Retina (tissue), 1 donor: ENCODE measurements around the gene TRDN.
A peak's percentile ranks its signal among the peaks of the same experiment; 100 is the strongest.
"Not testable (repeated sequence)": the region's sequence is repeated elsewhere in the genome, so short reads cannot be mapped to it uniquely, and the experiment has no call there.

ENCODE experiments used
- DNase-seq: peaks from one replicate; pipeline ENCODE4 v3.0.0-alpha.2; 2016

TRDN gene

DNA sequence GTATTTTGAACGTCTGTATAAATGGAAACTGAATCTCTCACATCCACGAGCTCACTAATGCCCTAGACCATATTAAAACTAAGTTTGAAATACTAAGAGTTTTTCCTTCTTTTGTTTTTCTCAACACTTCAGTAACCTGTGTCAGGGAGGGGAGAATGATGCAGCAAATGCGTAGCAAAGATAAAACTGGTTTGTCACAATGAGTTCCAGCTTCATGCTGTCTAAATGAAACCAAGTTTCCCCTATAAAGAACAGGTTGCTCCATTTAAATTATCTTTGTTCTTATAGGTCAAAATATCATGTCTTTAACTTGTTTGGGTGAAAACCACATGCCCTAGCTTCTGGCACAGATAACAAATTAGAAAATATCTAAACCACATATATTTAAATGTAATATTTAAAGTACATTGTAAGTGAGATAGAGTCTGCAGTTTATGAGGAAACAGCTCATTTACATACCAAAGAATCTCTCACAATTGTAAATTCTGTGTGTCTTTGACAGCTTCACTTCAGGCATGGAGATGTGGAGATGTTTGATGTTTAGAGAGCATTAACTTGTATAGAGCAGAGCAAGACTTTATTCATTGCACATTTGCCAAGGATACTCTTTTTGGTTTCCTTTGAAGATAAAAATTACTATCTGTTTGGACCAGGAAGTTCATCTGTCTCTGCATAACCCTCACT, 7.3 kb downstream of the TRDN start:
- DNase-seq, result no peak

DNA sequence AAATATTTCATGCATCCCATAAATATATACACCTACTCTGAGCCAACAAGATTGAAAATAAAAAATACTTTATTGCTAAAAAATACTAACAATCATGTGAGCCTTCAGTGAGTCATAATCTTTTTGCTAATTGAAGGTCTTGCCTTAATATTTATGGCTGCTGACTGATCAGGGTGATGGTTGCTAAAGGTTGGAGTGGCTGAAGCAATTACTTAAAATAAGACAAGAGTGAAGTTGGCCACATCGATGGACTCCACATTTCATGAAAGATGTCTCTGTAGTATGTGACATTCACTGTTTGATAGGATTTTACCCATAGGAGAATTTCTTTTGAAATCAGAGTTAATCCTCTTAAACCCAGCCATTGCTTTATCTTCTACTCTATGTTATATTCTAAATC, 11.1 kb downstream of the TRDN start:
- DNase-seq, result no peak

DNA sequence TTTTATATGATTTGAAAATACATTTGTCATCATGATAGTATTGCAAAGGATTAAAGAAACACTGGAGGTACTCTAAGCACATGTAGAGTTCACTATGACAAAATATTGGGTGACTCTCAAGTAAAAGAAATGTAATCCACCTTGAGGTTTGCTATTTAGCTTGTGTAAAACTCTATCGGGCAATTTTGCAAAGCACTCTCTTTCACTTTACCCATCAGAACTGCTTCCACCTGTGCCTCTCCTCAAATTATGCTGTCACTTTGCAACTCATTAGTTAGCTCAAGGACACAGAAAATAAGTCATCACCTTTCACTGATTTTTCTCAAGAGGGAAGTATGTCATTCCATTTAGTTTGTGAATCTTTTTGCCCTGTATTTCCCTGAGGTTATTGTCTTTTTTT, 14.0 kb downstream of the TRDN start:
- no peak for DNase-seq

DNA sequence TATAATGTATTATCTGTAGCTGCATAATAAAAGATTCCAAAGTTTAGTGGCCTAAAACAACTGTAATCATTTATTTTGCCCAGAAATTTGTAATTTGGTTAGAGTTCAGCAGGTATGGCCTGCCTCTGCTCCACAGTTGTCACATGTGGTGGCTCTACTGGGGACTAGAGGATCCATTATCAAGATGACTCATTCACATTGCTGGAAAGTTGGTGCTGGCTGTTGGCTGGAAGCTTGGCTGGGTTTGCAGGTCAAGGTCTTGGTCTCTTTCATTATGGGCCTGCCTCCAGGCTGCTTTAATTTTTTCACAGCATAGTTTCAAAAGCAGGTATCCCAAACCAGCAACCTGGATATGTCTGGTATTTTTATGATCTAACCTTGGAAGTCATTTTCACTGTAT, 17.6 kb downstream of the TRDN start:
- no peak for DNase-seq

DNA sequence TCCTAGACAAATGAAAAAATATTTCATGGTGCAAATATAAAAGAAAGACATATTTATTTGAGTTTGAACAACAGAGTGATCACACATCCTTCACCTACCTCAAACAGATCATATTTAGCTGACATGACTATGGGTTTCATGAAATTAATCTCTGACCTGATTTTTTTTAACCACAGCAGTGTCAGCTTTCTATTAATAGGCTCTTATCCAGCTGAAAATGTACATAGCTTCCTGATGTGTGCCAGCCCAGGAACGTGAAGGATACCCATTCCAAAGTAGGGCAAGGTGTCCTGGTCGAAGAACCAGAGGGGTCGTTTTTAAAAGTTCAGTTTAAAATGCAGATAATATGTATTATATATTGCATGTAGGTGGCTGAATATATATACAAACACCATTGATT, 19.8 kb downstream of the TRDN start:
- DNase-seq, result no peak

DNA sequence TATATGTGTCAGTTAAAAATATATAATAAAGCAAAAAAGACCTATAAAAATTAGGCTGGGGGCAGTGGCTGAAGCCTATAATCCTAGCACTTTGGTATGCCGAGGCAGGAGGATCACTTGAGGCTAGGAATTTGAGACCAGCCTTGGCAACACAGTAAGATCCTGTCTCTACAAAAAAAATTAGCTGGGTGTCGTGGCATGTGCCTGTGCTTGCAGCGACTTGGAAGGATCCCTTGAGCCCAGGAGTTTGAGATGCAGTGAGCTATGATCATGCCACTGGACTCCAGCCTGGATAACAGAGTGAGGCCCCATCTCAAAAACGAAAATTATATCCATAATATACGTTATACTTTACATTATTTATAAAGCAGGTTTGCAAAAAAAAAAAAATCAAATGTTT, 20.7 kb downstream of the TRDN start:
- no peak for DNase-seq

DNA sequence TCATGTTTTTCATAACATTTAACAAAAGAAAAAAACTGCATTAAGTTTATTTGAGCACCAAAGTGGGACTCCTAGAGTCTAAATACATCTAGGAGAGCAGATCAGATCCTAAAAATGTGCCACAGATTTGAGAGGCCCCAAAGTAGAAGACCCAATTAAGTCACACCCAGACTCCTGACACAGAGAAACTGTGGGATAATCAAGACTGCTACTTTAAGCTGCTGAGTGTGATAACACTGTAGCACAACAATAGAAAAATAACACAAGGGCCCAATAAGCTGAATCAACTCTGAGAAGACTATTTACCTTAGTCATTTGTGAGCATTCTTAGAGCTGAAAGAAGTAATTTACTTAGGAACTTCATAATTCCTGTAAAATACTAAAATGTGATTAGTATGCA, 26.0 kb downstream of the TRDN start:
- DNase-seq, result no peak

DNA sequence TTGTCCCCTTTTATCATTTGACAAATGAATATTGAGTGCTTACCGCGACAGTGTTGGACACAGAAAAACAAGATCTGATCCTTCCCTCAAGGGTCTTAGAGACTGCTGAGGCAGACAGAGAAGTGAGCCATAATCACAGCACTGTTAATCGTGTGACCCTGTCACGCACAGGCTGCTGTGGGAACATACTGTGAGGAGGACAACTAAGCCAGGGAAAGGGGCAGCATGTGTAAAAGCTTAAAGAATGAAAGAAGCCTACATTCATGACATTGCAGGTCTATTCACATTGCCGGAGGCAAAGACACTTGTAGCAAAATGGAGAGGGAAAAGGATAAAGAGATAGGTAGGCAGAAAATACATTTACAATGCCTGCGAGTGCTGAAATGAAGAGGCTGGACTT, 32.7 kb downstream of the TRDN start:
- DNase-seq, result peak; percentile 14

DNA sequence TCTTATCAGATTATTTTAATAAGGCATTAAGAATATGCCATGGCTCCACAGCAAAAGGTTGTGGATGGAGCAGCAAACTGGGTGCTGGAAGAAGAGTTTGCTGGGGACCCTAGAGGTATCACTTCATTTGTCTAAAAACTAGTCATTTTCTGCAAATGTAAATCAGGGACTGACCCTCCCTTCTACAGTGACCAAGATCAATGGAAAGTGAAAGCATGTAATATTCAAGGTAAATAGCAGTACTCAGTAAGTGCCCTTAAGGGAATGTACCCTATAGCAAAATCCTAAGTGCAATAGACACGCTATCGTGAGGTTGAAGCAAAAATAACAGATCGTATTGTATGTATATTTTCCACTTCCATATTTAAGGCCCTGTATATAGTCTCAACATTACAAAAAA, 38.7 kb downstream of the TRDN start:
- DNase-seq, result no peak

DNA sequence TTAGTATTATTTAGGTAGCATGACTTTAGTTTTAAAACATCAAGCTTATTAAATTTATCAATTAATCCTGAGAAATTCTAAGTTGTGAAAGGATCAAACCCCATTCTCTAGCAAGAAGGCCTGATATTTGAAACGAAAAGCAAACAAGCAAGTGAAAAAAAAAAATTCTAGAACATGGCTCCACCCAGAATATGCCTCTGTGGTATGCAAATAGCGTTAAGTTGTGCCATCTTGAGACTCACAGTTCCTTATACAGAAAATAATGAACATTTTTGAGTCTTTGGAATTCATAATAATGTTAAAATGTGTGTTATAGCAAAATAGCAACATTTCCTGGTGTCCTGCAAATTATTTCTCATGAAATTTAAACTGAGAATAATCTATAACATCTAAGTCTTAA, 42.0 kb downstream of the TRDN start:
- no peak for DNase-seq

DNA sequence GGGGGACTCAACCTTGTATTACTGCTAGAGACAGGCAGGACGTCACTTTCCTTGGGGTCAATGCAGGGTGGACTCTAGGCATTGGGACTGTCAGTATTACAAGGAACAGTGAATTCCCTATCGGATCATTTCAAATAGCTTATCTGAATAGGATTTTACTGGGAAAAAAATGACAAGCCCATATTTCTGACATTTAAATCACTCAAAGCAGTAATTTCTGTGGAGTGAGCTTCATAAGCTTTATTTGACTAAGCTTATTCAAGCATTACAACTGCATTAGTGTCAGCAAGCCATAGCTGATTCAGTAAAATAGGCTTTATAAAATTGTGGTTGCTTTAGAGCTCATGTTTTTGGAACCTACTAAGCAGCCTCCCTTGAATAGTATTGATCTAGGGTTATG, 44.3 kb downstream of the TRDN start:
- DNase-seq, result no peak

DNA sequence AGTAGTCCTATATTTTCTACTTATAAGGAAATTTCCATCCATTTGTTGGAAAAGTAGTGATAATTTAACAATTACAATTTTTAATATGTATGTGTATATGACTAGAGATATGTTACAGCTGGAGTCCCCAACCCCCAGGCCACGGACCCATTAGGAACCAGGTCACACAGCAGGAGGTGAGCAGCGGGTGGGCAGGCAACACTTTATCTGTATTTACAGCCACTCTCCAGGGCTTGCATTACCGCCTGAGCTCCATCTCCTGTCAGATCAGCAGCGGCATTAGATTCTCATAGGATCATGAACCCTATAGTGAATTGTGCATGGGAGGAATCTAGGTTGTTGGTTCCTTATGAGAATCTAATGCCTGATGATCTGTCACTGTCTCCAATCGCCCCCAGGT, 46.8 kb downstream of the TRDN start:
- no peak for DNase-seq

DNA sequence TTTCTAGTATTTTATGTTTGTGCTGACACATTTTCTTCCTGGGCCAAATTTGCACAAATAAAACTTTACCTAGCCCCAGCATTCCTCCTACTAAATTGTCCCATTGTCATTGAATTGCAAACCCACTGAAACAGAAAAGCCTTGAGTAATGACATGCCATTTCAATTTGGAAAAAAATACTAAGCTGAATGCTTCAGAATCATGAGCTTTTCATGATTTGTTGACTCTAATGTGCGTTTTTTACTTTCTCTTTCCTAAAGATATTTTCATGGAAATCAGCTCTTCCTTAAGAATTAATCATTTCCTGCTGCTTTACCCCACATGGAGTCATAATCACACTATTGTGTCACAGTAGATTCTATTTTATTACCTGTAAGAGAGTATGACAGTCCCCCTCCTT, 47.4 kb downstream of the TRDN start:
- no peak for DNase-seq

DNA sequence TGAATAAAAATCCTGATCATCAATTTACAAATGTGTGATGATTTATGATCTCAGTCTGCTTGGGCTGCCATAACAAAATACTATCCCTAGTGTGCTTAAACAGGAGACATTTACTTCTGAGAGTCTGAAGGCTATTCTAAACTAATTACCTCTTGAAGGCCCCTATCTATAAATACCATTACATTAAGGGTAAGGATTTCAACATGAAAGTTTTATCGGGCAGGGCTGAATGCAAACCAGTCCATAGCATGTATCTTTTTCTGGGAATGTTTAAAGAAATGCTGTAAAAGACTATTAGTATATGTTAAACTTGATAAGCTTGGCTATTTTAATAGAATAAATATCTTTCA, 48.2 kb downstream of the TRDN start:
- DNase-seq, result no peak

DNA sequence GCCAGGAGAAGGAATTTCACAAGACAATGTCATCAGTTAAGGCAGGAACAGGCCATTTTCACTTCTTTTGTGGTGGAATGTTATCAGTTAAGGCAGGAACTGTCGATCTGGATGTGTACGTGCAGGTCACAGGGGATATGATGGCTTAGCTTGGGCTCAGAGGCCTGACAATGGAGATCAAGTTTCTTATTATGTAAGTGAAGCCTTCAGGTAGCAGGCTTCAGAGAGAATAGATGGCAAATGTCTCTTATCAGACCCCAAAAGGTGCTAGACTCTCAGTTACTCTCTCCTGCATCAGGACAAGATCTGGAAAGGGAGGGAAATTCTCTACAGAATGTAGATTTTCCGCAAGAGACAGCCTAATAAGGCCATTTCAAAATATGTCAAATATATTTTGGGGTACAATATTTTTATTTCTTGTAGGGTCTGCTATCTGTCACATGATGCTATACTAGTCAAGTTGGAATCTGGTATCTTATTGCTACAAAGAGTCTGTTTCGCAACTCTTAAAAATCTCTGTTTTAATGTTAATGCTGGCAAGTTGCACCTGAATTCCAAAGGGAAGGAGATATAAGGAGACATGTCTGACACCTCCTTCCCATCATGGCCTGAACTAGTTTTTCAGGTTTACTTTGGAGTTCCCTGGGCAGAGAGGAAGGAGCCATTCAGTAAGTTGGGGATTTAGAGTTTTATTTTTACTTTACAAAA, 48.8 kb downstream of the TRDN start:
- DNase-seq, result no peak

DNA sequence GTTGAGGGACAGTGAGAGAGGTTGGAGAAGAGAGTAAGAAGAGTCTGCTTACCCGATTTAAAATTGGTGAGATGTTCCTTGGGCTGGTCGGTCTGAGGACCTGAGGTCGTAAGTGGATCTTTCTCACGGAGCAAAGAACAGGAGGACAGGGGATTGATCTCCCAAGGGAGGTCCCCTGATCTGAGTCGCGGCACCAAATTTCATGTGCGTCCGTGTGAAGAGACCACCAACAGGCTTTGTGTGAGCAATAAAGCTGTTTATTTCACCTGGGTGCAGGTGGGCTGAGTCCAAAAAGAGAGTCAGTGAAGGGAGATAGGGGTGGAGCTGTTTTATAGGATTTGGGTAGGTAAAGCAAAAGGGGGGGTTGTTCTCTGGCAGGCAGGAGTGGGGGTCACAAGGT, 49.3 kb downstream of the TRDN start:
- not testable (repeated sequence) for DNase-seq

DNA sequence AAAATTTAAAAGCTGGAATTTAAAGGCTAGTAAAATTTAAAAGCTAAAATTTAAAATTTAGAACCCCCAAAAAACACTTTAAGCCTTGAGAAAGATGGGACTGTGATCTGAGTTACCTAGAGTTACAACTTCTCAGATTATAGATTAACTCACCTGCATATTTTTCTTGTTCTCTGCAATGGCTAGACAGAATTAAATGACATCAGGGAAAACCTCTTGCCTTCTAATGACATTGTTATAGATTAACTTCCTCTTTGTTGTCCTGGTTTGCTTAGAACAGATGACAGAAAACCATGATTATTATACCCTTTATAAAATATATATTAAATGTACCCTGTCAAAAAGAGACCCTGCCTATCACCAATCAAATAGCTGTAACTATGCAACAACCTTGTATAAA, 56.4 kb downstream of the TRDN start:
- DNase-seq, result no peak

DNA sequence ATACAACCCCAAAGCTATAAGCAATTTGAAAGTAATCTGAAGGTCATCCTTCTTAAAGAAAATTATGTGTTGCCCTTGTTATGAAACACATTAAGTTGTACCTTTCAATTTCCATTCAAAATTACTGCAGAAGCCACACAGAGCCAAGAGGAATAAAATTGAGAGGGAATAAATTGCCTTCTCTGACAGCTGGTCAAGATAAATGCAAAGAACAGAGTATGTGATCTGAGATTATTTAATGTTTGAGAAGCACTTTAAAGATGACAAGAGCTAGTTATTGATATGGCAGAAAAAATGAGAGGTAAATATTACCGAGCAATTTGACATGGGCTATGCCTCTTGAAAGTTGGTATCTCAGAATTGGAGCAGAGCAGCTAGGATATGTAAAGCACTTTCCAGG, 61.6 kb downstream of the TRDN start:
- no peak for DNase-seq

DNA sequence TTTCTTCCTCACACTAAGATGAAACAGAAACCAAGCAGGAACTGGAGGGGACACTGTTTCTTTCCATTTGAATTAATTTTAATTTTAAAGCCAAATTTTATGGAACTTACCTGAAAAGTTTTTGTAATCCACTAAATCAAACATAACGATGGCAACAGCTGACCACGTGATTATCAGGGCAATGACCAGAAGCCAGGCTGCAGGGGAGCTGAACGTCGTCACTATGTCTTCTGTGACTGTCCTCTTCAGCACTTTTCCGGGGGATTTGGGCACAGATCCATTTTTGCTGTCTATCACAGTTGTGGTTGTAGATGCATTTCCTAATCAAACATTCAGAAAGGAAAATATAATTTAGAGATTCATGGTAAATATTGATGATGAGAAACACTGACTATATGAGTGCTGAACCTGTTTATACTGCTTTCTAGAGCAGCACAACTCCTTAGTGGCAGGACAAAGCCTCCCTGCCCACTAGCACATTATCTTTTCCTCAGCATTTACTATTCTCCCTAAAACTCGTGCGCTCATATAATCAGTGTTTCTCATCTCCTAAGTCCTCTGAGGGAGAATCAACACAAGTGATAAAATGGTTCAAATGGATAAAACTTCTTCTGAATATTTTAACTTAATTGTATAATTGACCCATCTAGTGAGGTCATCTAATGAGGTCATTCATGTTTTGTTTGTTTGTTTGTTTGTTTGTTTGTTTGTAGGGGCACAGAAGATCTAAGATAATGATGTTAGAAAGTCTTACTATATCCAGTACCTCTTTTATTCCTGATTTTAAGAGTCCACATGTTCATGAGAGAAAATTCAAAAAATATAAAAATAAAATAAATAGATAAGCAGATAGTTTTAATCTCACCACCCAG, 65.7 kb downstream of the TRDN start:
- DNase-seq, result no peak

DNA sequence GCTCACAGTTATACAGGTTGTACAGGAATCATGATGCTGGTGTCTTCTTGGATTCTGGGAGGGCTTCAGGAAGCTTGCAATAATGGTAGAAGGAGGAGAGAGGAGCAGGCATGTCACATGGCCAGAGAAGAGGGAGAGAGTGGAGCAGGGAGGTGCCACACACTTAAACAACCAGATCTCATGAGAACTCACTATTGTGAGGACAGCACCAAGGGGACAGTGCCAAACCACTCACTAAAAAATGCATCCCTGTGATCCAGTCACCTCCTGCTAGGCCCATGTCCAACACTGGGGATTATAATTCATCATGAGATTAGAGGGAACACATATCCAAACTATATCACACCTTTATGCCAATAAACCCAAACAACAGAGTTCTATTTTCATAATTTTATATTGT, 67.2 kb downstream of the TRDN start:
- no peak for DNase-seq

DNA sequence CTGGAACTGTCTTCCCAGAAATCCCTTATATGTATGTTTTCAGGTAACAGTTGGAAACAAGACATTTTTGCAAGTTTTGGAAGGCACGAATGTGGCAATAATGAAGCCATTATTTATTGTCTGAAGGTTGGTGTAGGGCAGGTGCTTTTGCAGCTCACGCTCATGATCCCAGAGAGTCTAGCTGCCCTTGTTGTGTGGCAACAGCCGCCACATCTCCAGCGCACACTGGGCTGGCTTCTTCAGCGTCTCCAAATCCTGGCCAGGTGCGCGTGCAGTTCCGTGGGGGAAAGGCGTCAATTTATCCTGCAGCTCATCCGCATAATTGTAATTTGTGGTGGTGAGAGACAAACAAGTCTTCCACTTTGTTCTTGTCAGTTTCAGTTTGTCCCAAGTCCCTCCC, 71.2 kb downstream of the TRDN start:
- no peak for DNase-seq

DNA sequence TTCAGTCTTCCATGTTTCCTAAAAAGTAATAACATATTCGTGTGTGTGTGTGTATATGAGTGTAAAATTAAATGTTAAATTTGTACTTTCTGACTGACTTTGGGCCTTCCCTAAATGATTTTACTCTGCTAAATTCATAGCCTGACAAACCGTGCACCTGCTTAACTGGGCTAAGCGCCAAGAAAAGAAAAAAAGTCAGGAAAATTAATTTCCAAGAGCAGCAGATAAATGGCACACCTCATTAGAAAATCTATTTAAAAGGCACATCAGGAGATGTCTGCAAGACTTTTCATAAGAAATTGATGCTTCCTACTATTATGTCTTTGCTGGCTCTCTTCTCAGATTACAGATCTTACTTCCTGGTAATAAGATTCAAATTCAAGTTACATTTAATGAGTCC, 72.4 kb downstream of the TRDN start:
- DNase-seq, result no peak

DNA sequence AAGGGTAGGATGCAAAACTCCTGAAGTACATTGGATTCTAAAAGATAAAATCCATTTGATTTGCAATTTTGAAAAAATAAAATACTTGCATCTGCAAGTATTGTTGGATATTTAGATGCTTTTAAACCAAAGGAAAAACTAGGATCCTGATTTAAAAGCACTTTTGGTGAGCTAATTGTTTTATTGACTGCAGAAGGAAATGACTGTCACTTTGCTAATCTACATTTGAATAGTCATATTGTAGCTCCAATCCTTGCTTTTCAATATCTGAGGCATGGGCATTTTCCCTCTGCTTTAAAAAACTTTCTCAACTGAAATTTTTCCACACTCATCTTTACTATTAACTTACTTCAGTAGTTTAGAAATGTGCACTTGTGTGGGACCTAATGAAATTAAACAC, 74.1 kb downstream of the TRDN start:
- no peak for DNase-seq

DNA sequence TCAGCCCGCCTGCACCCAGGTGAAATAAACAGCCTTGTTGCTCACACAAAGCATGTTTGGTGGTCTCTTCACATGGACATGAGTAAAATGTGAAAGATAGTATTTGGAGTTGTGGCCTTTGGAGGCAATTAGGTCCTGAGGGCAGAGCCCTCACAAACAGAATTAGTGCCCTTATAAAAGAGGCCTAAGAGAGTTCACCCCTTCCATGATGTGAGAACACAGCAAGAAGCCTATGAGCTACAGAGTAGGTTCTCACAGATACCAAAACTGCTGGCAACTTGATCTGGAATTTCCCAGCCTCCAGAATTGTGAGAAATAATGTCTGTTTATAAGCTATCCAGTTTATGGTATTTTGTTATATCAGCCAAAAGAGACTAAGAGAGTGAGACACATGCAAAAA, 74.5 kb downstream of the TRDN start:
- no peak for DNase-seq
